HG03045 (cell line): ENCODE results near the gene PF4V1.
"Not testable (repeated sequence)": the region's sequence is repeated elsewhere in the genome, so short reads cannot be mapped to it uniquely, and the experiment has no call there.

Source experiments
- ATAC-seq: cut with Tn5 transposase; IDR thresholded peaks from one replicate; pipeline ENCODE4 v1.9.1; 2021; ENCODE audit warnings: mild to moderate bottlenecking, moderate library complexity; ENCODE audit not compliant: unreplicated experiment

The PF4V1 gene

DNA sequence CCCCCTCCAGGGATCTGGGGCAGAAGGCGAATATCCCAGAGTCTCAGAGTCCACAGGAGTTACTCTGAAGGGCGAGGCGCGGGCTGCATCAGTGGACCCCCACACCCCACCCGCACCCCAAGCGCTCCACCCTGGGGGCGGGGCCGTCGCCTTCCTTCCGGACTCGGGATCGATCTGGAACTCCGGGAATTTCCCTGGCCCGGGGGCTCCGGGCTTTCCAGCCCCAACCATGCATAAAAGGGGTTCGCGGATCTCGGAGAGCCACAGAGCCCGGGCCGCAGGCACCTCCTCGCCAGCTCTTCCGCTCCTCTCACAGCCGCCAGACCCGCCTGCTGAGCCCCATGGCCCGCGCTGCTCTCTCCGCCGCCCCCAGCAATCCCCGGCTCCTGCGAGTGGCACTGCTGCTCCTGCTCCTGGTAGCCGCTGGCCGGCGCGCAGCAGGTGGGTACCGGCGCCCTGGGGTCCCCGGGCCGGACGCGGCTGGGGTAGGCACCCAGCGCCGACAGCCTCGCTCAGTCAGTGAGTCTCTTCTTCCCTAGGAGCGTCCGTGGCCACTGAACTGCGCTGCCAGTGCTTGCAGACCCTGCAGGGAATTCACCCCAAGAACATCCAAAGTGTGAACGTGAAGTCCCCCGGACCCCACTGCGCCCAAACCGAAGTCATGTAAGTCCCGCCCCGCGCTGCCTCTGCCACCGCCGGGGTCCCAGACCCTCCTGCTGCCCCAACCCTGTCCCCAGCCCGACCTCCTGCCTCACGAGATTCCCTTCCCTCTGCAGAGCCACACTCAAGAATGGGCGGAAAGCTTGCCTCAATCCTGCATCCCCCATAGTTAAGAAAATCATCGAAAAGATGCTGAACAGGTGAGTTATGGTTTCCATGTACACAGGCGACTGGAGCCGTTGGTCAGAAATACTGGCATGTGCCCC is 16.3 kb downstream of the PF4V1 start, which contains the start of gene CXCL1:
Gene CXCL1, plus strand, starts transcription at position 264 of the 926 bp plus-strand sequence. Its CDS starts 78 bp downstream, at position 342.
- ATAC-seq, result no peak

GRCh38 chr4:73870260-73870659 is 17.2 kb downstream of the PF4V1 start:
- no peak for ATAC-seq

DNA sequence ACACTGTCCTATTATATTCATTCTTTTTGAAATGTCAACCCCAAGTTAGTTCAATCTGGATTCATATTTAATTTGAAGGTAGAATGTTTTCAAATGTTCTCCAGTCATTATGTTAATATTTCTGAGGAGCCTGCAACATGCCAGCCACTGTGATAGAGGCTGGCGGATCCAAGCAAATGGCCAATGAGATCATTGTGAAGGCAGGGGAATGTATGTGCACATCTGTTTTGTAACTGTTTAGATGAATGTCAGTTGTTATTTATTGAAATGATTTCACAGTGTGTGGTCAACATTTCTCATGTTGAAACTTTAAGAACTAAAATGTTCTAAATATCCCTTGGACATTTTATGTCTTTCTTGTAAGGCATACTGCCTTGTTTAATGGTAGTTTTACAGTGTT is 17.7 kb downstream of the PF4V1 start:
- no peak for ATAC-seq

DNA sequence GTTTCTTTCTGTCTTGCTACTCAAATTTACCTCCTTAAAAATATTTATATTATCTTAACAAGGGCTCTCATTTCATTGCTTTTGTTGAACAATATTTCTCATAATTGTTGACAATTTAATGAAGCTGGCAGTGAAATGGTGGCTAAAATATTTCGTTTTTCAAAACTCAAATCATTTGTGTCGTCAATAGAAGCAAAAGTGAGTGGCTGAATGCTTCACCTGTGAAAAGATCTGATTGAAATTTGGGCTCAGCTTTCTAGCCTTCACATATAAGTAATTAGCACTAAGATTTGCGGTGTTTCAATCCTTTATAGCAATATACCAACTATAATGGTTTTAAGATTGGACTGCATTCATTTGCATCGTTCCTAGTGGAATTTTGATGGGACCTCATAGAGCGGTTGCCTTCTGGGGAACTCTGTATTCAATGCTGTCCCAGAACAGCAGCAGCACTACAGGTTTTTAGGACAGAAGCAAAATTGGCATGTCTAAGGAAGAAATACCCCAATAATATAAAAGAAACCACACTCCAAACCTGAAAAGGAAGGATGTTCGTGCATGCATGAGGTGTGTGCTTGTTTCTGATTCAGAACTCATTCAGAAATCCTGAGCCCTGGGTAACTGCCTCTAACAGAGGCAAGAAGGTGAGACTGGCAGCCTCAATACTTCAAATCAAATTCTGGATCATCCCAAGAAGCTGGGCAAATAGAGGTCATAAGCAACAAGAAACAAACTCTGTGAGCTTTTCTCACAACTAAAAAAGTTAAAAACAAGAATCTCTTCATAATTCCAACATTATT is 18.6 kb downstream of the PF4V1 start:
- ATAC-seq, result no peak

DNA sequence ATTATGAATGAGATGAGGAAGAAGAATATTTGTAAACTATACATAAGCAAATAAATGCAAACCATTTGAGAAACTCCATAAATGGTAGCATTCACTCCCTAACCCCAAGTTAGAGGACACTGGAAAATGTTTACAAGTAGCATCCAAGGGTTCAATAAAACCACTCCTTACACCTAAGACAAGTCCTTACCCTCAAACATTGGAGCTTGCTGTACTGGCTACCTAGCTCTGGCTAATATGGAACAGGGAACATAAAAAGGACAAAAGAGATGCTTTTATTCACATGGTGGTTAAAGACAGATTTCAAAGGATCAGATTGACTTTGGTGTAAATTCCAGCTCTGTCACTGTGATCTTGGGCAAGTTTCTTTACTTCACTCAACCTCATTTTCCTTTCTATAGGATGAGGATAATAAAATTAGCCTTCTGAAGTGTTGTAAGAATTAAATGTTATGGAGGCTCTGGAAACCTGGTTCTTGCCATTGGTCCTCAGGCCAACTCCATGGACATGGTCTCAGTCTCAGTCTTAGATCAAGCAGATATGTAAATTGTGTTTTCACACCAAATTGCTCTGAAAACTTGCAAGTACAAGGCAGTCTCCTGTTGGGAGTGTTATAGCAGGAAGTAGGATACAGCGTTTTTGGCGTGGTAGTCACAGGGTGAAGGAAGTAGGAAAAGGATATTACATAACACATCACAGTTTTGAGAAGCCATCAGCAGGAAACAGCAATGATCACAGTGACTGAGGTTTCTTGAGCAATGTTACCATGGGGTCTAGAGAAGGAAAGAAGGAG is 19.4 kb downstream of the PF4V1 start:
- no peak for ATAC-seq

DNA sequence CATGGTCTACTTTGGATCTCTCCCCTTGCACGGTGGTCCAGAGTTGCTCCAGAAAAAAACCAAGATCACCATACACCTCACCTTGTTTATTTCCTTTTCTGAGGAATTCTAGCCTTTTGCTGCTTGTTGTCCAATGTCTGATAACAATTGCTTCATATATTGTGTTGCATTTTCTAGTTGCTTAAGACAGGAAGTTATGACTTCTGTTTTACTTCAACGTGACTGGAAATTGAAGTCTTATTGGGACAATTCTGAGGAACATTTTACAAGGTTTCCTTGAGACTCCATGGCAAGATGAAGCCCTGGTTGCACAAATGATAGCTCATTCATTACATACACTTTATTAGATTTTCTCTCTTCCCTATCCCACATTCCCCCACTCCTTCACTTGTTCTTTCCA is 21.3 kb downstream of the PF4V1 start:
- ATAC-seq, result no peak

- no peak for ATAC-seq
Measured at GRCh38 chr4:73875401-73875800, 22.3 kb downstream of the PF4V1 start.

DNA sequence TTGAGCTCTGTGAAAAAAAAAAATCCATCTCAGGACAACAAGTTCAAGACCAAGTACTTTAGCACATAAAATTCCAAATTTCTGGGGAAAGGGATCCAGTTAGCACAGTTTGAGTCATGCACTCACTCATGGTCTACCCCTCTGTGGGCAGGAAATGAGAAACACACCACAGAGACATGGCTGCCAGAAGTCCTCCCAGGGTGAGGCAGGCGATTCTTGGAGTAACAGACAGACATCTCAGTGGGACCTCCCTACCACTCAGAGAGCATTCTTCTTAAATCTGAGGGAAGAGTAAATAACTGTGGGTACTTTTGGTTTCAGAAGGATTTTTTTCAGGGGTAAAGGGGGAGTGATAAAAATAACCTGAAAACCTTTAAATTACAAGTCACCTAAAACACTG is 30.2 kb downstream of the PF4V1 start:
- no peak for ATAC-seq

- no peak for ATAC-seq
Measured at GRCh38 chr4:73885574-73886267, 32.6 kb downstream of the PF4V1 start.

DNA sequence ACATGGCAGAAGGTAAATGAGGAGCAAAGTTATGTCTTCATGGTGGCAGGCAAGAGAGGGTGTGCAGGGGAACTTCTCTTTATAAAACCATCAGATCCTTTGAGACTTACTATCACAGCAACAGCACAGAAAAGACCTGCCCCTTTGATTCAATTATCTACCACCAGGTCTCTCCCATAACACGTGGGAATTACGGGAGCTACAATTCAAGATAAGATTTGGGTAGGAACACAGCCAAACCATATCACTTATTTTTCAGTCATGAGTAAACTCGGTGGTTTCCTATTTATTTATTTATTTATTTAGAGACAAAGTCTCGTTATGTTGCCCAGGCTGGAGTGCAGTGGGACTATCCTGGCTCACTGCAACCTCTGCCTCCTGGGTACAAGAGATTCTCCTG is 38.2 kb downstream of the PF4V1 start:
- ATAC-seq, result no peak

DNA sequence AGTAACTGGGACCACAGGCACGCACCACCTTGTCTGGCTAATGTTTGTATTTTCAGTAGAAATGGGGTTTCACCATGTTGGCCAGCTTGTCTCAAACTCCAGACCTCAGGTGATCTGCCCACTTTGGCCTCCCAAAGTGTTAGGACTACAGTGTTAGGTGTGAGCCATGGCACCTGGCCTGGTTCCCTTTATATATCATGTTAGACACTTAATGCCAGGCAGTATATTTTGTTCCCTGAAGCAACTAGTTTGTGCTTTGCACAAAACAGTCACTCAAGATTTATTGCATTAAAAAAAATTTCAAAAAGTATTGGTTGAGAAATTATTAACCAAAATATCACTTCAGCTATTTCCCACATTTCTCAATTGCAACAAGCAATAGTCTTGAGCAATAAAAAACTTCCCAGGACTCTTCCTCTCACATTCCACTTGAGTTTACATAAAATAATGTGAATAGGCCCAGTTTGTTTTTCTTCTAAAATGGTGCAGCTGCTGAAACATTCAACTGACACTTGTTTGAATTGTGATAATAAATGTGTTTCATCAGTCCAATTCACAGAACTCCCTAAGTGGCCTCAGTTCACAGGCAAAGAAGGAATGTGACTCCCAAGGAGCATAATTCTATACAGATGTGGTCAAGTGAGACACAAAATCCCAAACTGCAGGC is 38.8 kb downstream of the PF4V1 start:
- ATAC-seq, result no peak

DNA sequence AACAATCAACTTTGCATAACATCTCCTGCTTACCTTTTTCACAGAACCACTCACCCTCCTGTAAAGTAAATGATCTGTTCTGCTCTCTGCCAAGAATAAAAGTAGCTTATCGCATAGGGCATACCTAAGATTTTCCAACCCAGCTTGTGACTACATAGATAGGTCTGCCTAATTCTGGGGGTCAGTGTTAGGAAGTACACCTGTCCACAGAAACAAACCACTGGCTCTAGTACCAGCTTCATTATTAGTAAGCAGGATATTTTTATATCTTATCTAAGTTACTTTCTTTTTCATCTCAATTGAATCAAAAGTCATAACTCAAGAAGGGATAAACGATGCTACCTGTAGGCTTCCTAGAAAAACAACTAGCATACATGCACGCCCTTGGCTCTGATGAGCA is 39.9 kb downstream of the PF4V1 start:
- ATAC-seq, result no peak

GRCh38 chr4:73894001-73894400 is 40.9 kb downstream of the PF4V1 start:
- ATAC-seq, result no peak

DNA sequence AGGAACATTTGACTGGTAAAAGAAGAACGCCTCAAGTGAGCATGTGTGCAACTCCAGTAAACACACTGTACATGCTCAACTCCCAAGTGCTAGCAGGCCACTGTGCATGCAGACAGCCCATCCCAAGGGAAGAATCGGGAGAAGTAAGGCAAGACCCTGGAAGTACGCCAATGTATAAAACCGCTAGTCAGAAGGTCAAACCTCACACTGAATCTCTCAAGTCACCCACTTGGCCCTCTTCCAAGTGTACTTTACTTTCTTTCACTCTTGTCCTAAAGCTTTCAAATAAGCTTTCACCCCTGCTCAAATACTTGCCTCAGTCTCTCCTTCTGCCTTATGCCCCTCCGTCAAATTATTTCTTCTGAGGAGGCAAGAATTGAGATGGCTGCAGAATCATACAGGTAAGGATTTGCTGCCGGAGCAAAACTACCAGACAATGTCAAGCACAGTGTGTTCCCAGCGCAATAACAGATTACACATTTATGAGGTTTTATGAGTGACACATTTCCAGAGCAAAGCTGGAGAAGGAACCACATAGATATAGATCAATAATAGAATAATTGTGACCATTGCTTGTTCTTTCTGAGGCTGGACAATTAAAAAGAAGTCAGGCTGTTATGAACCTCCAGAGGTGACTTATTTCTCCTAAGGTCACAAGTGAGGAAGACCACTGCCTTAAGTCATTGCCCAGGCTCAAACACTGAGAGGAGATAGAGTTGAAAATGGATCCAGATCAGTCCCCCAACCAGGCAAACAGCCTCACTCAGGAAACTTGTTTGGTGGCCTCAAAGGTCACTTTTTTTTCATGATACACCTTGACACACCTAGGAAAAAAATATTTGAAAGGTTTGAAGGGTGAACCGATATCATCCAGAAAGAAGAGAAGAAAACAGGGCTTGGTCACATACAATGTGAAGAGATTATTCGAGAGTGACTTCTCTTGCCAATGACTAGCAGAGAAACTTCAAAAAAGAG is 42.4 kb downstream of the PF4V1 start:
- ATAC-seq, result no peak

DNA sequence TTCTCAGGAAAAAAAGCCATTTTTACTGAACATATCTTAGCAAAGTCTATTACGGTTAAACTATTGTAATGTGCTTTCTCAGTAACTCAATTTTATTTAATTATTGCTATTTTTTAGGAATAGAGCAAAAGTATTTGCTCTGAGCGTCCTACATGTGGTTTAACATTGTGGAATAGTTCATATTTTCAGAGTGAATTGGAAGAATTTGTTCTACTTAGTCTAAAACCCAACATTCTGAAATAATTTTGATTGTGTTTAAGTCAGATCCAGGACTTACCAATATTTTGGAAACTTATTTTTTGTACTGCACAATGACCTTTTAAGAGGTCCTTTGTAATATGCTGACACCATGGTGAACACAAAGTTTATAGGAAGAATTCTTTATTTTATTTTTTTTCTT is 43.3 kb downstream of the PF4V1 start:
- no peak for ATAC-seq

DNA sequence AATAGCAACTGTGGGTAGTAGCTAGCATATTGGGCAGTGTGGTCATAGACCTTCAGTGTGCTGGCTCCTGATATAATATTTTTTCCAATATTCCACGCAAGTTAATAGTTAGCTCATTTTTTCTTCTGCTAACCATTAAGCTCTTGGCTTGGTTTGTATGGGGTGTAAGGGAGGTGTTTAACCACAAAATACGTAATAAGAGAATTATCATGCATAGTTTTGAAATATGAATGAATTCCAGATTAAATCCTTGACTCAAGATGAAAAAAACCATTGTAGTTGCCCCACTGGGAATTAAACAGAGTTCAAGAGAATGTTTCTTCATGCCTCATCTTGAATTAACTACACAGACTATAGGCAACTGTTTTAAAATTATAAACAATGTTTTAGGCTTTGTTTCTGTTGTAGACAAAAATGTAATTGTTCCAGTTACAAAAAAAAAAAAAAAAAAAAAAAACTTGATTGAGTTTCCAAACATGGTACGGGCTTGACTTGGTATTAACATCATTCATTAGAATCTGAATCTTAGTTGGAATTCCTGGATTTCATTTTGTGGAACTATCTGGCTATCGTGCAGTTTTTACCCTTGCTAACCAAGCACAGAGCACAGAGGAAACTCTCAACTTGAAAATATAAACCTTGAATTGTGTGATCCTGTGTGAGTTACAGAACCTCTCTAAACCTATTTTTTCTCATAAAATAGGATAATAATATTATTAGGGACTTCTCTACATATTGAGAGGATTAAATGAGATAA is 44.5 kb downstream of the PF4V1 start:
- ATAC-seq, result no peak

GRCh38 chr4:73899338-73899737 is 46.2 kb downstream of the PF4V1 start:
- ATAC-seq, result not testable (repeated sequence)

DNA sequence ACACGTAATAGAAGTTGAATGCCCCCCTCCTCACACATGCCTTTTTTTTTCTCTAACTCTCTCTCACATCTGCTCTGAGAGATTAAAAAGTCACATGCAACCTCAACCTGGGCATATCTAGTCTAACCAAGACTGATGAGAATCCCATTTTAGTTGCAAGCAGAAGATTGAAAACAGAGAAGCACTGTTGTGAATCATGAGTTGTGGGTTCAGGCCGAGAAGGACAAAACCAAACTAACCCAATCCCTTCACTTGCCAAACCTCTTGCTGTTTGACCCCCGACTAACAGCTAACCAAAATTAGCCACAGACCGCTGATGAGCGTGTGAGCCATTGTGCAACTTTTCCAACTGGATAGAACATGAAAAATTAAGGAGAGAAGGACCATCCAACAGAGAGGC is 47.9 kb downstream of the PF4V1 start:
- ATAC-seq, result no peak
